VCaP (cell line): ENCODE measurements around the gene PRSS23.

ENCODE experiments used
- H3K27ac ChIP-seq: fragments of 450-650 bp; 2 replicates; pipeline ENCODE4 v1.5.1; 2017
- CTCF ChIP-seq: fragments of 450-650 bp; conservative IDR thresholded peaks from 2 replicates; pipeline ENCODE4 v1.5.1; 2017; ENCODE audit warnings: mild to moderate bottlenecking, moderate library complexity

PRSS23 gene

GRCh38 chr11:86790867-86791849 lies 9.2 kb upstream of the PRSS23 start:
- TF ChIP-seq CTCF = no peak
- H3K27ac ChIP-seq = peak overlapping the region; percentile 68

GRCh38 chr11:86792150-86792549 lies 8.2 kb upstream of the PRSS23 start:
- TF ChIP-seq CTCF = no peak
- no peak overlapping the region; the same call in 1 of the 2 replicates for H3K27ac ChIP-seq

GRCh38 chr11:86793307-86793706 lies 7.0 kb upstream of the PRSS23 start:
- no peak for TF ChIP-seq CTCF
- H3K27ac ChIP-seq = no peak overlapping the region

- H3K27ac ChIP-seq = no peak overlapping the region
- no peak for TF ChIP-seq CTCF
Measured at GRCh38 chr11:86795511-86795910, 4.8 kb upstream of the PRSS23 start.

- no peak overlapping the region for H3K27ac ChIP-seq
- no peak for TF ChIP-seq CTCF
Measured at GRCh38 chr11:86795949-86796348, 4.4 kb upstream of the PRSS23 start.

GRCh38 chr11:86797133-86797532 lies 3.2 kb upstream of the PRSS23 start:
- H3K27ac ChIP-seq = no peak overlapping the region

More at GRCh38 chr11:86797133-86797532, 3.2 kb upstream of the PRSS23 start:
- TF ChIP-seq CTCF = no peak
